GM21576 (cell line): Measurements from ENCODE around the gene DDAH2.

Experiments
- ATAC-seq: cut with Tn5 transposase; IDR thresholded peaks from one replicate; pipeline ENCODE4 v1.9.1; 2021; ENCODE audit warnings: mild to moderate bottlenecking, moderate library complexity; ENCODE audit not compliant: unreplicated experiment

DDAH2 gene, protein sequence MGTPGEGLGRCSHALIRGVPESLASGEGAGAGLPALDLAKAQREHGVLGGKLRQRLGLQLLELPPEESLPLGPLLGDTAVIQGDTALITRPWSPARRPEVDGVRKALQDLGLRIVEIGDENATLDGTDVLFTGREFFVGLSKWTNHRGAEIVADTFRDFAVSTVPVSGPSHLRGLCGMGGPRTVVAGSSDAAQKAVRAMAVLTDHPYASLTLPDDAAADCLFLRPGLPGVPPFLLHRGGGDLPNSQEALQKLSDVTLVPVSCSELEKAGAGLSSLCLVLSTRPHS

DNA sequence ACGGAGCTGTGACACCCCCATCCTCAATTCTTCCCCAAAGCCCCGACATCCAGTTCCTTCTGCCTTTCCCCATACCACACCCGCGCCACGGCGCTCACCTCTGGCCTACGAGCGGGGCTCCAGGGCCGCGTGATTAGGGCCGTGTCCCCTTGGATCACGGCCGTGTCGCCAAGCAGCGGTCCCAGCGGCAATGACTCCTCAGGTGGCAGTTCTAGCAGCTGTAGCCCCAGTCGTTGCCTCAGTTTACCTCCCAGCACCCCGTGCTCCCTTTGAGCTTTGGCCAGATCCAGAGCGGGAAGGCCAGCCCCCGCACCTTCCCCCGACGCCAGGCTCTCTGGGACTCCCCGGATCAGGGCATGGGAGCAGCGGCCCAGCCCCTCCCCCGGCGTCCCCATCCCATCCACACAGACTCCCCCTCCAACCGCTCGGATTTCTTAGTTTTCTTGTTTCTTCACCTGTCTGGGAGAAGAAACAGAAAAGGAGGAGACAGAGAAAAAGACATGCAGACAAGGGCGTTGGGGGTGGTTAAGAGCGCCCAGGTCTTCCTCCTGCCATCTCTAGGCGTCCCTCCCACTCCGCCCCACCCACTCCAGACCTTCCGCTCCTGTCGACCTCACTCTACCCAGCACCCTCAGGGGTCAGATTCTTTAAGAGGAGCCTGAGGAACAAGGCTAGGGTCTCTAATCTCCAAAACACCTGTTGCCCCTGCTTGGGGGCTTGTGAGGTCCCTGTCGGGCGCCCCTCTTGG lies at the start of gene DDAH2:
TSS of gene DDAH2 (minus strand) at position 533 of the 748 bp plus-strand sequence. CDS start at position 395, 138 bp downstream.
- no peak for ATAC-seq

DNA sequence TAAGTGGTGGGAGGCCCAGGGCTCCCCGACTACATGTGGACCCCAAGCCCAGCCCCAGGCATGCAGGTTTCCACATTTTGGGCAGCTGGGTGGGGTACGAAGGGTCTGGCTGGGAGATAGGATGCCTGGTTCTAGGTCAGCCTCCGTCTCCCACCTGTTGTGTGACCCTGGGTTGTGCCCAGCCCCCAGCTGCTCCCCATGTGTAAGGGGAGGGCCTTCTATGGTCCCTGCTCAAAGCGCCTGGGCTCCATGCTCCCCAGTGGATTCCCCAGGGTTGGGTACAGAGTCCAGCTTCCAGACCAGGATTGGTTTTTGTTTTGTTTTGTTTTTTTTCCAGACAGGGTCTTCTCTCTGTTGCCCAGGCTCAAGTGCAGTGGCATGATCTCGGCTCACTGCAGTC lies 49.1 kb upstream of the DDAH2 start:
- no peak for ATAC-seq

GRCh38 chr6:31777667-31778050 lies 48.6 kb upstream of the DDAH2 start:
- ATAC-seq: no peak

DNA sequence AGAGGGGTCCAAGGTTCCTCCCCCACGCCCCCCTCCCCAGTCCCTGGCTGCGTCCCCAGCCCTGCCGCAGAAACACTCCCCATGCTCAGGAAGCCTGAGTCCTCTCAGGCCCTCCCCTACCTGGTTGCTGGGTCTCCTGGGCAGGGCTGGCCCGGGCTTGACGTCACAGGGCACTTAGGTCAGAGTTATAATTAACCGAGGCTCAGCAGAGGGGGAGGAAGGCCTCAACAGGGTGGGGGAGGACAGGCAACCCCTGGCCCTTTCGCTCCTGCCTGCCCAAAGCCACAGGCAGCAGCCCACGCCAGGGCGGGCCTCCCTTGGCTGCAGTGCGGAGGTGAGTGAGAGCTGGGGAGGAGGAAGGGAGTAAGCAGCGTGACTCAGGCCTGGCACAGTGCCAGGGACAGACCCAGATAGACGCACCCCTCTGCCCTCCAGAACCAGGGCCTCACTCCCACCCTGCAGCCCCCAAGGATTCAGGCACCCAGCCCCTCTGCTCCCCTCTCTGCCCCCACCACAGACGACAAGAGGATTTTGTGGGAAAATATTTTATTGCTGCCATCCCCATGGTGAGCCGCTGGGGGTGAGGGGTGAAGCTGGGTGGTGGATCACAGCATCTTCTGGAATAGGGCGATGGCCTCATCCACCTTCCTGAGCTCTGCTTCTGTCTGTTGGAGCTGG lies 48.0 kb upstream of the DDAH2 start, which contains the start of gene VWA7:
TSS of gene VWA7 (minus strand) at position 340 of the 678 bp plus-strand sequence. CDS start 549 bp downstream, outside the sequence.
- ATAC-seq: peak; percentile 69

DNA sequence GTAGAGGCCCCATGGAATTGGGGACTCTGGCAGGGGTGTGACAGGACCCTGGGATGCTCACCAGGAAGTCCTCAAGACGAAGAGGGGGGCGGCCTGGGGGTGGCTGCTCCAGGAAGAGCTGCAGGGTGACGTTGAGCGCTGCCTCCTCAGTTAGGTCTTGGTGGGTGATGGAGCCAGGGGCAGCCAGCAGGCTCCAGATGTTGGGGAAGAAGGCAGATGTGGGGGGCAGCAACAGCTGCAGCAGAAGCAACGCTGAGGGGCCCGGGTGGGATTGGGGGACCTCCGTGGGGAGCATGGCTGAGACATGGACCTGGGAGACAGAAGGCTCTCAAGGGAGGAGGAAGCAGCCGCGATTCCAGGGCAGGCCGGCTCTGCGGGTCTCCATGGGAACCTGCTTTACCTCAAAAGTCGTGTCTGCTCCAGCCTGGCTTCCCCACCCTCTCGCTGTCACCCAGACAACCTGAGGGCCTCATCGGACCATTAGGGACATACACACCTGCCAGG lies 47.4 kb upstream of the DDAH2 start:
- no peak for ATAC-seq

DNA sequence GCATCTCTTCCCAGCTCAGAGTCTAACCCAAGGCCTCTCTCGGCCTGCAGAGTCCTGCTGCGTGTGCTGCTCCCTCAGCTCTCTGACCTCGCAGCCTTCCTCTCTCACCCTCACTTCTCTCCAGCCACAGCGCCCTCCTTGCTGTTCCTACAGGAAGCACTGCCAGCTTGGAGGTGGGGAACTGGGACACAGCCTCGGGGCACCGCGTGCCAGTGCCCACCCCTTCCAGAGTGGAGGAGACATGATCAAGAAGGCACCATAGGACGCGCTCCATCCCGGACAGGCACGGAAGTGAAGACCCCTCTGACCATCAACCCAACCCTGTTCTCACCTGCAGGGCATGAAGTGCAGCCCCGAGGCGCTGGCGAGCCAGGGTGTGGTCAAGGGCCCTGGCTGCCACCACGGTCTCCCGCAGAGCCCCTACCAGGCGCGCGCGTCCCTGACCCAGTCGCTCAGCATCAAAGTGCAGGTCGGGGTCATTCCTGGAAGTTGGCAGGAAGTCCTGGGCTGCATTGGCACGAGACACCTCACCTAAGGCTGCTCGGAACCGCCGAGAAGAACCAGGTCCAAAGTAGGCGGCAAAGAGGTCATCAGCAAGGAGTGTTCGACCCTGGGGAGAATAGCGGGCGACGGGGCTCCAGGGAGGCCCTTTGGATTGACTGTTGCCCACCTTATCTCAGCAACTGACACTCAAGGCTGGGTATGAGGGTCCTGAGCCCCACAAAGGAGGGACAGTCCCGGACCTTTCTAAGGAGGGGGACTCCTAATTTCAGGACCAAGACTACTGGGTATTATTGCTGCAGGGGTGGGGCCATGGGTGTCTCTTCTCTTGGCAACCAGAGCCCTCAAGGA lies 46.8 kb upstream of the DDAH2 start:
- ATAC-seq: no peak

DNA sequence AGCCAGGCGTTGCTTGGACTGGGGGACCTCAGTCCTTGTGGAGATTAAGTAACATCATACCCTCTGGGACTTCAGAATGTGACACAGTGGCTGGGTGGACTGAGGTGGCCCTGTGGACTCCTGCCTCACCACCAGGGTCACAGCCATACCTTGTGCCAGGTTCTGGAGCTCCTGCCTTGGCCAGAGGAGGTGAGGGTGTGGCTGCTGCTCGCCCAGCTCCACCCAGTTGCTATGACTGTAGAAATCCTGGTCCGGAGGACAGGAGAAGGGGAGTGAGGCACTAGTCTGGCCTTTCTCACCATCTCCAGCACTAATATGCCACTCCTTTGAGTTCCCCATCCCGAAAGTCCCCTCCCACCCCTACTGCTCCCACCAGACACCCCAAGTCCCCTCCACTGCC lies 46.1 kb upstream of the DDAH2 start:
- no peak for ATAC-seq

GRCh38 chr6:31771992-31772358 lies 42.9 kb upstream of the DDAH2 start:
- no peak for ATAC-seq

GRCh38 chr6:31770860-31771259 lies 41.8 kb upstream of the DDAH2 start:
- no peak for ATAC-seq

GRCh38 chr6:31769684-31770371 lies 40.7 kb upstream of the DDAH2 start:
- ATAC-seq: no peak

DNA sequence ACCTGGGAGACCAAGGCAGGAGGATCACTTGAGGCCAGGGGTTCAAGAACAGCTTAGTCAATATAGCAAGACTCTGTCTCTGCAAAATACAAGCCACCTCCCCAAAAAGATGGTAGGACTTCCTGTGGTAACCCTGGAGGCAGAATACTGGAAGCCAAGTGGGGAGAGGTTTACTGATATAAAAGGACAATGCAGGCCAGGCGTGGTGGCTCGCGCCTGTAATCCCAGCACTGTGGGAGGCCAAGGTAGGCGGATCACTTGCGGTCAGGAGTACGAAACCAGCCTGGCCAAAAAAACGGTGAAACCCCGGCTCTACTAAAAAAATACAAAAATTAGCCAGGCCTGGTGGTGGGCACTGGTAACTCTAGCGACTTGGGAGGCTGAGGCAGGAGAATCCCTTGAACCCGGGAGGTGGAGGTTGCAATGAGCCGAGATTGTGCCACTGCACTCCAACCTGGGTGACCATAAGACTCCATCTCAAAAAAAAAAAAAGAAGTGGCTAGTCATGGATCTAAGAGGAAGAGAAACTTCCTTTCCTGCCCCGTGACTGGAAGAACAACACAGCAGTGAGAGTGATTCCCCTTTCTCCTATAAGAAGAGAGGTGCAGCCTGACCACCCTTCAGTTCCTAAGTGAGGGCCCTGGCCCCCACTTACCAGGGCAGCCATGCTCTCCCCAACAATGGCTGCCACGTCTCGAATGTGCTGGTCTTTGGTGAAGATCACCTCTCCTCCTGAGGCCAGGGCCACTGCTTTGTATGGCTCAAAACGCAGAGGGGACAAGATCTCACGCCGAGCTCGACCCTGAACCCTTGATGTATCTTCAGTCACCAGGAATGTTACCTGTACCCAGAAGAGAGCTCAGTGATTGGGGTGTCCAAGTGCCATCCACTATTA lies 39.5 kb upstream of the DDAH2 start:
- ATAC-seq: no peak

DNA sequence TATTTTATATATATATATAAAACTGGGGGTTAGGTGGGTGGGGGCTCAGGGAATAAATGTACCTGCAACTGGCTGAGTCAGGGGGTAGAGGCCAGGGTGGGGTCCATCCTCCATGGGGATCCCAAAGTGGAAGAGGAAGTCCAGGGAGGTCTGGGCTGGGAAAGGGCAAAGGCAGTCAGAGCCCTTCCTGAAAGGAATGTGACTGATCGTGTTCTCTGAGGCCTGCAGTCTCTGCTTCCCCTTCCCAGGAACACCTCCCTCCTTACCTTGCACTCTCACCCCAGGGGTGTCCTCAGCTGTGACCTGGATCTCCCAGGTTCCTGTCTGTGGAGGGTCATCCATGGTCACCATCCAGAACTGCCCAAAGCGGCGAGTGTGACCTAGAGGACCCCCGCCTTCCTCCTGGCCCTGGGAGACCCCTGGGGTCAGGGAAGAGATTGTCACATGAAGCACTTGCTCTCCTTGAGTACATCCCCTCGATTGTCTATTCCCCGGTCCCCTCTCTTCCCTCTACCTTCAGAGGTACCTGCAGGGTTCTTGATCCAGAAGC lies 38.1 kb upstream of the DDAH2 start:
- no peak for ATAC-seq

- ATAC-seq: no peak
Measured at GRCh38 chr6:31765910-31766794, 37.1 kb upstream of the DDAH2 start.

DNA sequence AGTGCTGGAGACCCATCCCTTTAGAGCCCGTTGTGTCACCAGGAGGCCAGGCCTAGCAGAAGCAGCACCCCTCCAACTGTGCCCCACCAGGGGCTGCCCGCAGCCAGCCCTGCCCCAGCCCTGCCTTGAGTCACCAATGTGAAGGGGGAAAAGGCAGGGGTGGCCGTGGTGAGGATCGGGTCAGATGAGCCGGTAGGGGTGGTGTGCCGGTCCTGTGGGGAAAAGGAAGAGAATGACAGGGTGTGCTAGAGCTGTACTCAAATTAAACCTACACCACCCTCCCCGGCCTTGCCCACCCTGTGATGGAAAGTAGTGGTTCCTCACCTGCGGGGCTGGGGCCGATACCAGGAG lies 36.4 kb upstream of the DDAH2 start:
- ATAC-seq: no peak

GRCh38 chr6:31764198-31764597 lies 35.1 kb upstream of the DDAH2 start:
- ATAC-seq: no peak

- ATAC-seq: no peak
Measured at GRCh38 chr6:31763619-31763940, 34.5 kb upstream of the DDAH2 start.

GRCh38 chr6:31762878-31763618 lies 33.9 kb upstream of the DDAH2 start:
- no peak for ATAC-seq
